ENCODE measurements around the gene RUNX1. TPM values are rescaled to one million over a fixed set of nuclear protein-coding genes. Genes with fewer than 3 reads are reported as not detected.

The RUNX1 gene
- total RNA-seq, 1 donor from 2014 or later: 100 TPM

- Mint-ChIP-seq H3K4me3 (no peak overlapping the region), H3K27me3 (no peaks in the 10 kb centered on the region), H3K4me1 (peaks cover 11% of the 10 kb centered on the region), H3K27ac (no peak overlapping the region), H3K36me3 (ENCODE audit: low read depth) (peaks cover 68% of the 10 kb centered on the region), H3K9me3 (no peaks in the 10 kb centered on the region)
- DNase-seq: no peak
- intact Hi-C loops (cut with micrococcal nuclease): no loop called here
These were observed 231.1 kb downstream of the RUNX1 start for GRCh38 chr21:34817821-34818661.

- Mint-ChIP-seq H3K9me3 (no peaks in the 10 kb centered on the region), H3K4me1 (peaks cover 18% of the 10 kb centered on the region), H3K27ac (peak overlapping the region; percentile 57), H3K4me3 (no peak overlapping the region), H3K27me3 (no peaks in the 10 kb centered on the region), H3K36me3 (ENCODE audit: low read depth) (peaks cover 69% of the 10 kb centered on the region)
- intact Hi-C loops (cut with micrococcal nuclease): no loop called here
- DNase-seq: no peak
These were observed 233.0 kb downstream of the RUNX1 start for GRCh38 chr21:34815831-34816705.

GRCh38 chr21:34814529-34814951 is 234.6 kb downstream of the RUNX1 start:
- Mint-ChIP-seq H3K4me3 (no peak overlapping the region), H3K36me3 (ENCODE audit: low read depth) (peaks cover 59% of the 10 kb centered on the region), H3K27me3 (no peaks in the 10 kb centered on the region), H3K27ac (no peak overlapping the region), H3K9me3 (no peaks in the 10 kb centered on the region), H3K4me1 (peaks cover 22% of the 10 kb centered on the region)
- no peak for DNase-seq
- intact Hi-C loops (cut with micrococcal nuclease): no loop called here

- peaks cover 62% of the 10 kb centered on the region for H3K36me3 Mint-ChIP-seq (ENCODE audit: low read depth)
- peaks cover 34% of the 10 kb centered on the region for H3K4me1 Mint-ChIP-seq
- H3K27me3 Mint-ChIP-seq: no peaks in the 10 kb centered on the region
These were observed 235.7 kb downstream of the RUNX1 start for GRCh38 chr21:34813266-34813894.

GRCh38 chr21:34812504-34813265 is 236.4 kb downstream of the RUNX1 start:
- H3K27ac Mint-ChIP-seq: no peak overlapping the region
- no peak overlapping the region for H3K4me3 Mint-ChIP-seq
- peaks cover 41% of the 10 kb centered on the region for H3K4me1 Mint-ChIP-seq
- no peaks in the 10 kb centered on the region for H3K9me3 Mint-ChIP-seq
- intact Hi-C loops (cut with micrococcal nuclease): no loop called here
- no peak for DNase-seq
- H3K36me3 Mint-ChIP-seq (ENCODE audit: low read depth): peaks cover 62% of the 10 kb centered on the region
- no peaks in the 10 kb centered on the region for H3K27me3 Mint-ChIP-seq

More at GRCh38 chr21:34813266-34813894, 235.7 kb downstream of the RUNX1 start:
- Mint-ChIP-seq H3K4me3 (no peak overlapping the region), H3K9me3 (no peaks in the 10 kb centered on the region), H3K27ac (no peak overlapping the region)
- intact Hi-C loops (cut with micrococcal nuclease): no loop called here
- no peak for DNase-seq

GRCh38 chr21:34811368-34811767 is 237.7 kb downstream of the RUNX1 start:
- peaks cover 53% of the 10 kb centered on the region for H3K4me1 Mint-ChIP-seq
- H3K27me3 Mint-ChIP-seq: no peaks in the 10 kb centered on the region
- no peak for DNase-seq
- H3K9me3 Mint-ChIP-seq: no peaks in the 10 kb centered on the region
- H3K27ac Mint-ChIP-seq: peak overlapping the region; percentile 6
- intact Hi-C loops (cut with micrococcal nuclease): no loop called here
- no peak overlapping the region for H3K4me3 Mint-ChIP-seq
- peaks cover 64% of the 10 kb centered on the region for H3K36me3 Mint-ChIP-seq (ENCODE audit: low read depth)

- intact Hi-C loops (cut with micrococcal nuclease): no loop called here
- no peak for DNase-seq
- Mint-ChIP-seq H3K4me3 (no peak overlapping the region), H3K36me3 (ENCODE audit: low read depth) (peaks cover 63% of the 10 kb centered on the region), H3K9me3 (no peaks in the 10 kb centered on the region), H3K27me3 (no peaks in the 10 kb centered on the region), H3K27ac (no peak overlapping the region), H3K4me1 (peaks cover 55% of the 10 kb centered on the region)
These were observed 238.3 kb downstream of the RUNX1 start for GRCh38 chr21:34810786-34811185.

GRCh38 chr21:34809822-34810221 is 239.3 kb downstream of the RUNX1 start:
- Mint-ChIP-seq H3K4me1 (peaks cover 60% of the 10 kb centered on the region), H3K9me3 (no peaks in the 10 kb centered on the region), H3K27ac (no peak overlapping the region), H3K36me3 (ENCODE audit: low read depth) (peaks cover 66% of the 10 kb centered on the region), H3K4me3 (no peak overlapping the region), H3K27me3 (no peaks in the 10 kb centered on the region)
- DNase-seq: no peak
- intact Hi-C loops (cut with micrococcal nuclease): loop anchor here (2.0 to 10.0 kb wide), 4 partner anchors 35 to 415 kb away; no protein-coding TSS in a partner anchor

GRCh38 chr21:34808569-34809204 is 240.4 kb downstream of the RUNX1 start:
- no peaks in the 10 kb centered on the region for H3K27me3 Mint-ChIP-seq
- peak overlapping the region; percentile 94 for H3K27ac Mint-ChIP-seq
- H3K4me3 Mint-ChIP-seq: peak overlapping the region; percentile 57
- intact Hi-C loops (cut with micrococcal nuclease): loop anchor here (2.0 to 10.0 kb wide), 4 partner anchors 36 to 416 kb away; no protein-coding TSS in a partner anchor
- no peak for DNase-seq
- no peaks in the 10 kb centered on the region for H3K9me3 Mint-ChIP-seq
- H3K36me3 Mint-ChIP-seq (ENCODE audit: low read depth): peaks cover 68% of the 10 kb centered on the region
- peaks cover 66% of the 10 kb centered on the region for H3K4me1 Mint-ChIP-seq

- Mint-ChIP-seq H3K27ac (peak overlapping the region; percentile 94), H3K4me1 (peaks cover 64% of the 10 kb centered on the region), H3K36me3 (ENCODE audit: low read depth) (peaks cover 65% of the 10 kb centered on the region), H3K4me3 (peak overlapping the region; percentile 57), H3K9me3 (no peaks in the 10 kb centered on the region), H3K27me3 (no peaks in the 10 kb centered on the region)
- DNase-seq: peak; percentile 86
- intact Hi-C loops (cut with micrococcal nuclease): loop anchor here (2.0 to 10.0 kb wide), 6 partner anchors 37 to 417 kb away; partner anchors contain the start of gene RUNX1
These were observed 241.1 kb downstream of the RUNX1 start for GRCh38 chr21:34807881-34808568.

- Mint-ChIP-seq H3K36me3 (ENCODE audit: low read depth) (peaks cover 63% of the 10 kb centered on the region), H3K4me1 (peaks cover 66% of the 10 kb centered on the region), H3K4me3 (peak overlapping the region; percentile 57), H3K27ac (peak overlapping the region; percentile 94), H3K9me3 (no peaks in the 10 kb centered on the region), H3K27me3 (no peaks in the 10 kb centered on the region)
- DNase-seq: peak; percentile 84
- intact Hi-C loops (cut with micrococcal nuclease): loop anchor here (2.0 to 10.0 kb wide), 5 partner anchors 81 to 417 kb away; partner anchors contain the start of gene RUNX1
These were observed 241.8 kb downstream of the RUNX1 start for GRCh38 chr21:34807146-34807880.

All from activated CD4-positive, alpha-beta T cell treated with anti-CD3 and anti-CD28 coated beads, Interleukin-2, amount 10 ng/mL, durations not matched to agents 24 days and 14 days (primary cell).